GM21515 (cell line): ENCODE measurements around the gene LDAH.
"Not testable (repeated sequence)": the region's sequence is repeated elsewhere in the genome, so short reads cannot be mapped to it uniquely, and the experiment has no call there.

Source experiments
- ATAC-seq: cut with Tn5 transposase; IDR thresholded peaks from one replicate; pipeline ENCODE4 v1.9.1; 2021; ENCODE audit not compliant: unreplicated experiment

The LDAH gene

DNA sequence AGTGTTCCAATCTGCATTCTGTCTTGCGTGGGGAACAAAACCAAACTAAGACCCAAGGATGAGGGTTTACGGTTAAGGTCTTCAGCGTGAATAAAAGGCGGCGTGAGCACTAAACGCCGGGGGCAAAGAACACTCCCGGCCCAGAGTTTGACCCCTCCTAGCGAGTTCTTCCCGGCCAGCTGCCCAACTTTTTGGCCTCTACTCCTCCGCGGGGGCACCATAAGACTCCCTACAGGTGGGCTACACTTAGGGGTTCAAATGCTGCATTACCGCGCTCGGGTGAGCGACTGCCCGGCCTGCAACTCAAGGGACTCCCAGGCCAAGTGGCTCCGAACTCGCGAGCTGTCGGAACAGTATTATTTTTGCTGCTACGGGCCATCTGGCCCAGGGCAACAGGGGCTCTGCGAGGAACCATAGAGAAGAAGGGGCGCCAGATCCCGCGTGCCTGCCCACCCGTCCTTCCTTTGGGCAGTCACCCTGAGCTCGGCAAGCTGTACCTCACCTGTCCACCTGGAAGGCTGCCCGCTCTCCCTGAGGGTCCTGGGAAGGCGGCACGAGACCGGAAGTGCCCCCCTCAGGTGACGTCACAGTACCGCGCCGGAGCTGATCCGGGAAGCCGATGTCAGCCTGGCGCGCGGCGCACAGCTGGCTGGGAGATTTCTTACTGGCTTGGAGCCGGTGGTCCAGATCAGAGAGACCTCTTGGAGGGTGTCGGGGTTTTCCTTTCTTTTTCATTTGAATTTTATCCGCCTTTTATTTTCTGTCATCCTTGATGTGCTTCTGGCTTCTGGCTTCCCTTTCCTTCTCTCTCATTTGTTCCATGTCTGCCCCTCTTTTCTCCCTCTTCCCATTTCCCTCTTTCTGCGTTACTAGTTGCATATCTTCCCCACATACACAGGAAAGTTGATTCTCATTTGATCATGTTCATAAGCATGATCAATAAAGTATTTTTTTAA lies at the start of gene LDAH:
LDAH (minus strand) TSS at position 567 of the 956 bp plus-strand sequence. CDS start 21,638 bp downstream, outside the sequence.
- peak; percentile 87 for ATAC-seq

GRCh38 chr2:20868377-20868776 lies 45.5 kb upstream of the LDAH start:
- peak; percentile 88 for ATAC-seq

- ATAC-seq, result no peak
These were observed 39.9 kb upstream of the LDAH start for GRCh38 chr2:20862850-20863249.

DNA sequence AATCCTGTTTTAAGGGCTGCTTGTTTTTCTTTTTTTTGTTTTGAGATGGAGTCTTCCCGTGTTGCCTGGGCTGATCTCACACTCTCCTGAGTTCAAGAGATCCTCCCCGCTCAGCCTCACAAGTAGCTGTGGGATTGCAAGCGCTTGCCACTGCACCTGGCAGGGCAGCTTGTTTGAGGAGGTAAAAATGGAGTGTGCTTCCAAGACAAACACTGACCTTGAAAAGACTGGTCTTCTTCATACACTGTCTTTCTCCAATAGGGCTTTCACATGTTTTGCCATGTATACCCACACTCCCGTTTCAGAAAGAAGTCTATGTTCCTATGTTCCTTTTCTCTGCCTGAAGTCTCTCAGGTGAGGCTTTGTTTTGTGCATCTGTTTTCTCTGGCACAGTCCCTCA lies 32.6 kb upstream of the LDAH start:
- ATAC-seq, result no peak

GRCh38 chr2:20852670-20853069 lies 29.8 kb upstream of the LDAH start:
- no peak for ATAC-seq

- no peak for ATAC-seq
These were observed 29.2 kb upstream of the LDAH start for GRCh38 chr2:20852139-20852538.

- no peak for ATAC-seq
These were observed 21.3 kb upstream of the LDAH start for GRCh38 chr2:20844246-20844645.

- no peak for ATAC-seq
These were observed 16.2 kb upstream of the LDAH start for GRCh38 chr2:20839052-20839451.

- no peak for ATAC-seq
These were observed 15.1 kb upstream of the LDAH start for GRCh38 chr2:20838016-20838415.

- ATAC-seq, result no peak
These were observed 13.6 kb upstream of the LDAH start for GRCh38 chr2:20836521-20836920.

- no peak for ATAC-seq
These were observed 11.4 kb upstream of the LDAH start for GRCh38 chr2:20834331-20834730.

- ATAC-seq, result no peak
These were observed 9.7 kb upstream of the LDAH start for GRCh38 chr2:20832606-20833005.

DNA sequence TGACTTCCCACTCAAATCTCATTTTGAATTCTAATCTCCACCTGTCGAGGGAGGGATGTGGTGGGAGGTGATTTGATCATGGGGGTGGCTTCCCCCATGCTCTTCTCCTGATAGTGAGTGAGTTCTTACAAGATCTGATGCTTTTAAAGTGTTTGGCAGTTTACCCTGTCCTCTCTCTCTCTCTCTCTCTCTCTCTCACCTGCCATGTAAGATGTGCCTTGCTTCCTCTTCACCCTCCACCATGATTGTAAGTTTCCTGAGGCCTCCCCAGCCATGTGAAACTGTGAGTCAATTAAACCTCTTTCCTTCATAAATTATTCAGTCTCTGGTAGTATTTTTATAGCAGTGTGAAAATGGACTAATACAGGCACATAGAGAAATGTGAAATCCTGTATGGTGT lies 7.0 kb upstream of the LDAH start:
- ATAC-seq, result no peak

GRCh38 chr2:20823917-20824316 lies 1.0 kb upstream of the LDAH start:
- no peak for ATAC-seq

DNA sequence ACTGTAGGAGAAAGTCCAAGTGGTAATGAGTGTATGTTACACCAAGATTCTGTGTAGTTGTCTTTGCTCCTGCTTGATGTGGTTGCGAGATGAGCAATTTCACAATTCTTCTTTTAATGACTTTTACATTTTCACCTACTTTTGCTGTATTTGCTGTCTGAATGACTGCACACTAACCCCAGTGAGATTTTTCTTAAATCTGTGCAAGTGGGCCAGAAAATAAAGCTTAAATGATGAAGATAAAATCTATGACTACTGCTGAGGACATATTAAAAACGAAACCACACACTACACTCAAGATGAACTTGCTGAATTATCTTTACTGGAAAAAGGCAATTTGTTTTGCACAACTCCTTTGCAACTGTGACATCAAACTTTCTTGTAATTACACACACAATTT lies 4.1 kb downstream of the LDAH start:
- ATAC-seq, result no peak

GRCh38 chr2:20815216-20815615 lies 7.7 kb downstream of the LDAH start:
- ATAC-seq, result no peak

DNA sequence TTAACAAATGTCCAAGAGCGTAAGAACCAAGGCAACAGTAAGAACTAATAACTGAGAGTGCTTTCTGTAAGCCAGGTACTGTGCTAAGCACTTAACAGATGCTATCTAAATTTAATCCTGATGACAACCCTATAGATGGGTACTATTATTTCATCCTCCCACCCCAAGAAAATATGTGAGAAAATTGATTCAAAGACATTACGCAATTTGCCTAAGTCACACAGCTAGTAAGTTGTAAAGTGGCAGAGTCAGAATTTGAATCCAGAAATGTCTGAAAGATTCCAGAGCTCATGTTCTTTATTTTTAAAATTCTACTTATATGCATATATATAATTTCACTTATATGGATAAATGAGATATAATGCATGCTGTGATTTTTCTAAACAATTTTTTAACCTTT lies 10.1 kb downstream of the LDAH start:
- ATAC-seq, result no peak

DNA sequence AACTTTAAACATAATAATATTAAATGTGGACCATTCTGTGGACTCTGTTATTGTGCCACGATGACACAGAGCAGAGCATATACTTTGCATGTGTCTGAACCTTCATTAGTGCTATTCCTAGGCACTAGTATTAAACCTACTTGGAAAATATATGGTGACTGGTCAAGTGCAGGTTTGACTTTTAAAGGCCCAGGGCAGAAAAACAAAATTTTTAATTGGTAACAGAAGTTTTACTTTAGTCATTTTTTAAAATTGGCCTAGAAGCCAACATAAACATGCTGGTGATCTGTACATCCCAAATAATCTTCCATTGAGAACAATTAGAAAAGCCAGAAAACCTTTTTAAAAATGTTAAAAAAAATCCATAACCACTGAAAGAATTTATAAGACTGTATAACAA lies 16.6 kb downstream of the LDAH start:
- ATAC-seq, result no peak

GRCh38 chr2:20803974-20804373 lies 18.9 kb downstream of the LDAH start:
- no peak for ATAC-seq

GRCh38 chr2:20803226-20803682 lies 19.6 kb downstream of the LDAH start:
- no peak for ATAC-seq

DNA sequence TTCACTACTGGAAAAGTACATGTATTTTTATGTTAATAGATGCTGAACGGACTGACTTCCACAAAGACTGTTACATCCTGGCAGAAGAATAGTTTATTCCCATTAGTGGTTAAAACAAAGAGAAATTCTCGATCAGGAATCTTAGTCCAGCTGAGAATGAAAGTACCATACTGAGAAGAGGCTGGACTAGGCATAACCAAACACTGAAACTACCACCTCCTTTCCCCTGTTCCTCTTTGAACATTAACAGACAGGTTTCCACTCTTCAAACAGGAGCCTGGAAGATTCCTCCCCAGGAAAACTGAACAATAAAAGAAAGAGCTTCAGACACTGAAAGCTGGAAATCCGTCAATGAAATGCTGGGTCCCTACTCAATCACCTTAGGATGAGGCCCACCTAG lies 25.8 kb downstream of the LDAH start:
- no peak for ATAC-seq

DNA sequence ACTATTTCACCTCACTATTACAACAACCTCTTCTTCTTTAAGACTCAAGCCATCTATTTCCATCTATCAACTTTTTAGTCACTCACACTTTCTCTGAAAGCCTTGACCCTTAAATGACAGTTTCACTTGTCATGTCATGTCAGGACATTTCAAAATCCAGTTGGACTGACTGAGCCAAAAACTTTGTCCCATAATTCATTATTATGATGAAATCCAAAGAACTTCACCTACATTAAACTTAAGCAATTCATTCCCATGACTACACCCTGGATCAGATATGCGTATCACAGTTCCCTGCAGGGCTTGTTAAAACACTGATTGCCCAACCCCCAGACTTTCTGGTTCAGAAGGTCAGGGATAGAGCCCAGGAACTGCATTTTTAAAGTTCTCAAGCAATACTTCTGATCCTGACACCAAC lies 26.5 kb downstream of the LDAH start:
- ATAC-seq, result no peak

- ATAC-seq, result not testable (repeated sequence)
These were observed 29.0 kb downstream of the LDAH start for GRCh38 chr2:20793944-20794343.
